CD4-positive, CD25-positive, alpha-beta regulatory T cell (primary cell): ENCODE measurements around the gene TXNDC11. TPM values are rescaled to one million over a fixed set of nuclear protein-coding genes. Genes with fewer than 3 reads are reported as not detected.
A peak's percentile ranks its signal among the peaks of the same experiment; 100 is the strongest.

ENCODE experiments used
- ATAC-seq, 2 donors: fragments of 150-1000 bp; cut with Tn5 transposase; one replicate each; pipeline ENCODE4 v1.10.0; 2021; ENCODE audit warnings: low read depth in 2 of 2, moderate number of reproducible peaks in 2 of 2, moderate library complexity in 1 of 2
- DNase-seq, 3 donors: peaks; one replicate each; pipeline versions ENCODE4 v3.0.0 to v3.0.0-alpha.2; 2012 to 2022; ENCODE audit warnings: mixed read lengths in 1 of 3
- H3K27ac ChIP-seq: one replicate; pipeline ENCODE4 v1.7.0; 2013; ENCODE audit warnings: mild to moderate bottlenecking, low read length; ENCODE audit not compliant: insufficient read depth, poor library complexity, severe bottlenecking
- H3K27me3 ChIP-seq: one replicate; pipeline ENCODE4 v1.7.0; 2013; ENCODE audit warnings: low read length; ENCODE audit not compliant: control insufficient read depth, insufficient read depth
- H3K36me3 ChIP-seq: one replicate; pipeline ENCODE4 v1.7.0; 2013; ENCODE audit warnings: mild to moderate bottlenecking, low read length, moderate library complexity; ENCODE audit not compliant: control insufficient read depth, insufficient read depth
- H3K4me1 ChIP-seq: 2 replicates; pipeline ENCODE4 v1.7.0; 2013; ENCODE audit warnings: mild to moderate bottlenecking, low read length; ENCODE audit not compliant: insufficient read depth, control insufficient read depth, poor library complexity, severe bottlenecking
- H3K4me3 ChIP-seq: one replicate; pipeline ENCODE4 v1.7.0; 2013; ENCODE audit warnings: low read depth, mild to moderate bottlenecking, low read length, moderate library complexity
- H3K9me3 ChIP-seq, 2 experiments: 1 replicate in 1 of 2; 2 replicates in 1 of 2; pipeline ENCODE4 v1.7.0; 2013; ENCODE audit warnings: low read length in 2 of 2, mild to moderate bottlenecking in 1 of 2, moderate library complexity in 1 of 2; ENCODE audit not compliant: control insufficient read depth in 2 of 2
- H3K27ac Mint-ChIP-seq, 3 donors: one replicate each; pipeline ENCODE4 v1.8.0; 2020 to 2022; ENCODE audit warnings: mild to moderate bottlenecking in 3 of 3, mixed read lengths in 3 of 3, moderate library complexity in 2 of 3
- H3K27me3 Mint-ChIP-seq: one replicate; pipeline ENCODE4 v1.8.0; 2022; ENCODE audit warnings: mild to moderate bottlenecking, mixed read lengths
- H3K36me3 Mint-ChIP-seq: one replicate; pipeline ENCODE4 v1.8.0; 2020; ENCODE audit warnings: mixed read lengths
- H3K4me1 Mint-ChIP-seq, 4 donors: one replicate each; pipeline ENCODE4 v1.8.0; 2020 to 2022; ENCODE audit warnings: mixed read lengths in 4 of 4, mild to moderate bottlenecking in 1 of 4
- H3K4me3 Mint-ChIP-seq, 4 donors: one replicate each; pipeline ENCODE4 v1.8.0; 2020 to 2022; ENCODE audit warnings: mild to moderate bottlenecking in 4 of 4, mixed read lengths in 4 of 4, moderate library complexity in 3 of 4
- H3K9me3 Mint-ChIP-seq, 7 donors: one replicate each; pipeline ENCODE4 v1.8.0; 2020 to 2022; ENCODE audit warnings: mixed read lengths in 7 of 7, mild to moderate bottlenecking in 3 of 7, moderate library complexity in 2 of 7
- polyA plus RNA-seq, 4 donors: library from polyadenylated mRNA; unstranded; fragments of 300-500 nt; fragmentation: Illumina TruSeq; gene quantifications; one replicate each; pipeline ENCODE4 v1.2.3, GENCODE V29; 2021
- total RNA-seq: library from RNA; stranded (reverse); gene quantifications from one replicate; pipeline ENCODE4 v1.2.3, GENCODE V29; 2022

The TXNDC11 gene
- total and polyA plus RNA-seq, 5 donors from 2014 or later: 64.9 to 178 (median 71.3) TPM

DNA sequence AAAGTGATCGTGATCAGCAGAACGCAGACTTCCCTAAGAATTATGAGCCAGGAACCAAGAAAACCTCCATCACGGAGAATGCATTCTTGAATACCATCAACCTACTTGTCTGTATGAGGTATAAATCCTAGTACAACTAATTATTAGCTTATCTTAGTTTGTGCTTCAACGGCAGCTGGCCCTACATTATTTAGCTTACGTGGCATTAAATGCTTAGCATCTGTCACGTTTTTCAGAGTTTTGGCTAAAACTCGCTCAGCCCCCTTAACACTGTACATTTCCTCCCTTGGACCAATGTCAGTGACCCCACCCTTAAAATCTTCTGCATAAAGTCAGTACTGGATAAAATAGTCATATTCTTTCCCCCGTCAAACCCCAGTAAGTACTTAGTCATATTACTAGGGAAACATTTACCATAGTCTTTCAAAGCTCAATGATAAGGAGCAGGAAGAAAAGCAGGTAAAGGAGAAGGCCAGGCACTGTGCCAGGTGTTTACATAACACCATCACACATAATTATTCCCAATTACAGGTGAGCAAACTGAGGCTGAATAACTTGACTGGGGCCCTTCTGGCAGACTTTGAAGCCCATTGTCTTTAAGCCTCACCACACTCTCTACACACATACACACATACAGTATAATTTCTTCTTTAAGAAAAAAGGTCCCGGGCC is 16.6 kb upstream of the TXNDC11 start:
- Histone ChIP-seq H3K27me3 (no peaks in the 10 kb centered on the region), H3K9me3 (no peaks in the 10 kb centered on the region), H3K4me1 (no peaks in the 10 kb centered on the region), H3K4me3 (no peak overlapping the region), H3K36me3 (peaks cover 84% of the 10 kb centered on the region), H3K27ac (peak overlapping the region; percentile 20)
- peaks cover 0 to 11% (median 4%) of the 10 kb centered on the region in 4 donors for H3K4me1 Mint-ChIP-seq
- H3K9me3 Mint-ChIP-seq: no peaks in the 10 kb centered on the region
- no peak overlapping the region for H3K4me3 Mint-ChIP-seq
- ATAC-seq (no peak), DNase-seq (no peak)
- no peaks in the 10 kb centered on the region for H3K27me3 Mint-ChIP-seq
- H3K36me3 Mint-ChIP-seq: peaks cover 58% of the 10 kb centered on the region
- peak overlapping the region in 1 of 3 donors; percentile 25 for H3K27ac Mint-ChIP-seq

DNA sequence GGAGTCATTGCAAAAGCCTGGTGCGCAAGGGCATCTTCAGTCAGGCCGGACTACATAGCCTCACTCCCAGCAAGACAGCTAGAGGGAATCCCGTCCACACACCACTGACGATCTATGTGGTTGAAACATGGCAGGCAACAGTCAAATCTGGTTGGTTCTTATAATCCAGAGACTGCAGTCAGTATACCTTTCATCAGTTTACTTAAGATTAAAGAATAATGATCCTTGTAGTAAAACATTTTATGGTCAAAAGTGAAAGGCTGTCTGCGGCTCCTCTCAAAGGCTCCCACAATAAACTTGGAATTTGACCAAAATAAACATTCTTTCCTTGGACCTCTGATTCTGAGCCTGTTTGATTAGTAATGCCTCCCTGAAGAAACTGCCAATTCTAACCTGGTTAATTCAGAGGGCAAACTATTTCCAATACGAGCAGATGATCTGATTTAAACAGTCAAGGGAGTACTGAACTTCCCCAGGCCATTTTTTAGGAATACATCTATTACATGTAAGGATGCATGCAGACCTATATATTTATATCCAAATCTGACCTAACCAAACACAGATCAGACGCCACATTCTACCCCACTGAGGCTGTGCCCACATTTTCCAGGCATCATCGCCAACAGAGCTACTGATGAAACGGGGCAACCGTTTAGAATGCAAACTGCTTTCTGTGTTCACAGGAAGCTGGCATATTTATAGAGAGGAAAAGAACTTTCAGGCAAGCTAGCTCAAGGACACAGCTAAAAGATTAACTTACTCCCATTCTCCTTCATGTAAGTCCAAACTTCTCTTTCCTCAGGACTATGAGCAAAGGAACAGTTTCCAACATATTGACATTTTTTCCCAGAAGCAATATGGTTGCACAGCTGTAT is 15.3 kb upstream of the TXNDC11 start:
- Histone ChIP-seq H3K4me1 (no peaks in the 10 kb centered on the region), H3K27me3 (no peaks in the 10 kb centered on the region), H3K36me3 (peaks cover 90% of the 10 kb centered on the region), H3K27ac (no peak overlapping the region), H3K4me3 (no peak overlapping the region), H3K9me3 (no peaks in the 10 kb centered on the region)
- Mint-ChIP-seq H3K9me3 (no peaks in the 10 kb centered on the region), H3K27me3 (no peaks in the 10 kb centered on the region), H3K4me3 (no peak overlapping the region), H3K36me3 (peaks cover 61% of the 10 kb centered on the region), H3K27ac (peak overlapping the region in 2 of 3 donors; percentile 26 to 40), H3K4me1 (peaks cover 0 to 11% (median 4%) of the 10 kb centered on the region in 4 donors)
- ATAC-seq (no peak), DNase-seq (no peak)

DNA sequence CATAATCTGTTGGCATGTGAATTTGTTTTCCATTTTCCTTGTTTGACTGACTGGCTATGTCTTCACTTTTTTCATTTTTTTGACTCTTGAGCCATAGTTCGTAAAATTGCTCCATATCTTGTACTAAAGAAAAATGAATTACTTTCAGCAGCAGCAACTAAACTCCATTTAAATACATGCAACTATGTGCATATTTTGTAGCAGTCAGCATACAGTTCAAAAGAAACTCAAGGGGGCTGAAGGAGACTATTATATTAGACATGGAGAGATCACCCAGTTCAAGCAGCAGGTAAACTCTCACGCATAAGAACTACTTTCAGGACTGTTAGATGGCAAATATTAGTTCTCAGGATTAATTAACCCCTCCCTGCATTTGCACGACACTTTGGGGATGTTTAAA is 13.6 kb upstream of the TXNDC11 start:
- Histone ChIP-seq H3K27me3 (no peaks in the 10 kb centered on the region), H3K9me3 (no peaks in the 10 kb centered on the region), H3K4me1 (no peaks in the 10 kb centered on the region), H3K4me3 (no peak overlapping the region), H3K27ac (no peak overlapping the region), H3K36me3 (peaks cover 86% of the 10 kb centered on the region)
- no peak for ATAC-seq
- Mint-ChIP-seq H3K27ac (no peak overlapping the region), H3K4me3 (no peak overlapping the region), H3K27me3 (no peaks in the 10 kb centered on the region), H3K4me1 (peaks cover 0 to 11% (median 4%) of the 10 kb centered on the region in 4 donors), H3K9me3 (no peaks in the 10 kb centered on the region), H3K36me3 (peaks cover 53% of the 10 kb centered on the region)
- DNase-seq: no peak

GRCh38 chr16:11755022-11755760 is 12.5 kb upstream of the TXNDC11 start:
- H3K4me3 ChIP-seq: no peak overlapping the region
- Mint-ChIP-seq H3K4me3 (no peak overlapping the region), H3K9me3 (no peaks in the 10 kb centered on the region), H3K4me1 (peaks cover 0 to 4% (median 2%) of the 10 kb centered on the region in 4 donors), H3K36me3 (peaks cover 50% of the 10 kb centered on the region), H3K27ac (no peak overlapping the region), H3K27me3 (no peaks in the 10 kb centered on the region)
- H3K9me3 ChIP-seq: no peaks in the 10 kb centered on the region
- no peak for ATAC-seq
- H3K4me1 ChIP-seq: no peaks in the 10 kb centered on the region
- peaks cover 86% of the 10 kb centered on the region for H3K36me3 ChIP-seq
- no peak for DNase-seq
- no peaks in the 10 kb centered on the region for H3K27me3 ChIP-seq
- no peak overlapping the region for H3K27ac ChIP-seq

DNA sequence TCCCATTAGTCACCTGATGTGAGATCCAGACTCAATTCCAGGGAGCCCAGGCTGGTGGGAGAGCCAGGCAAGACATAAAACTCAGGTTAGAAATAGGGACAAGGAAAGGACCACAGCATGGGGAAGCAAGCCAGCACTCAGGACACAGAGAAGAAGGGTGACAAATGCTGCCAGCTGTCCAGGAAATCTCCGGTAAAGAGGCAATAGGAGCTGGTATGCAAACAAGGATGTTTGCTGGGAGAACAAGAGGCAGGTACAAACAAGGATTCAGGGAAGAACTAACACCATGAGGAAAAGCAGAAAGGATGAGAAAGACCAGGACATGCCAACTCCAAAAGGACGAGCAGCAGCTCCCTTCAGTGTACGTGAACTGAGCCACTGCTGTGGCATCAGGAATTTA is 10.2 kb upstream of the TXNDC11 start:
- peaks cover 76% of the 10 kb centered on the region for H3K36me3 ChIP-seq
- no peaks in the 10 kb centered on the region for H3K4me1 ChIP-seq
- ATAC-seq: no peak
- no peaks in the 10 kb centered on the region for H3K9me3 ChIP-seq
- peak overlapping the region in 1 of 3 donors; percentile 10 for H3K27ac Mint-ChIP-seq
- no peaks in the 10 kb centered on the region for H3K9me3 Mint-ChIP-seq
- no peak for DNase-seq
- peaks cover 53% of the 10 kb centered on the region for H3K36me3 Mint-ChIP-seq
- H3K4me1 Mint-ChIP-seq: peaks cover 0 to 10% (median 6%) of the 10 kb centered on the region in 4 donors
- H3K4me3 ChIP-seq: no peak overlapping the region
- H3K27ac ChIP-seq: no peak overlapping the region
- H3K27me3 ChIP-seq: no peaks in the 10 kb centered on the region
- peak overlapping the region in 1 of 4 donors; percentile 19 for H3K4me3 Mint-ChIP-seq
- H3K27me3 Mint-ChIP-seq: no peaks in the 10 kb centered on the region

DNA sequence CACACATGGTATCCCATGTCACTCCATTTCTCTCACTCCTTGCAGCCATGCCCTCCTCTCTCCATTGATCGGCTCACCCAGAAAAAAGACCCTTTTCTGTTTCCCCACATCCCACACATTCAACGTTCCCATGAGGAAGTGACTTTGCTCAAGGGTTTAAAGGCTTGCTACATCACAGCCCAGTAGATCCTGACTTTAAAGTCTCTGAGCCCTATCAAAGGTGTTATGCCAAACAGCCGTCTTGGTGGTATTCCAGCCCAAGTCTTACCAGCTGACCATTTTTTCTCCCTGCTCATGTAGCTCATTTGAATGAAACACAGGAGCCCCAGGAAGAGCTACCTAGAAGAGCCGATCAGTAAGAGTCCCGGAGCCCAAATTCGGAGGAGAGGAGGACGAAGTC is 7.4 kb upstream of the TXNDC11 start:
- no peak for ATAC-seq
- Histone ChIP-seq H3K4me1 (no peaks in the 10 kb centered on the region), H3K27me3 (no peaks in the 10 kb centered on the region), H3K36me3 (peaks cover 52% of the 10 kb centered on the region), H3K27ac (no peak overlapping the region), H3K9me3 (no peaks in the 10 kb centered on the region), H3K4me3 (no peak overlapping the region)
- H3K4me1 Mint-ChIP-seq: peaks cover 0 to 12% (median 6%) of the 10 kb centered on the region in 4 donors
- no peaks in the 10 kb centered on the region for H3K9me3 Mint-ChIP-seq
- no peak for DNase-seq
- H3K4me3 Mint-ChIP-seq: peak overlapping the region in 1 of 4 donors; percentile 75
- no peaks in the 10 kb centered on the region for H3K27me3 Mint-ChIP-seq
- H3K36me3 Mint-ChIP-seq: peaks cover 37% of the 10 kb centered on the region
- no peak overlapping the region for H3K27ac Mint-ChIP-seq

- Mint-ChIP-seq H3K4me1 (peaks cover 6 to 23% (median 11%) of the 10 kb centered on the region in 4 donors), H3K9me3 (no peaks in the 10 kb centered on the region), H3K4me3 (peak overlapping the region in 1 of 4 donors; percentile 7), H3K27ac (peak overlapping the region in 2 of 3 donors; percentile 62 to 87), H3K27me3 (no peaks in the 10 kb centered on the region), H3K36me3 (peaks cover 34% of the 10 kb centered on the region)
- Histone ChIP-seq H3K4me3 (no peak overlapping the region), H3K4me1 (peaks cover 3% of the 10 kb centered on the region), H3K27ac (no peak overlapping the region), H3K27me3 (no peaks in the 10 kb centered on the region), H3K36me3 (peaks cover 42% of the 10 kb centered on the region), H3K9me3 (no peaks in the 10 kb centered on the region)
- ATAC-seq (no peak), DNase-seq (peak in 1 of 3 donors; percentile 57)
These were observed 6.0 kb upstream of the TXNDC11 start for GRCh38 chr16:11748404-11749254.
